Raji (cell line): ENCODE data around the gene MYO15A.

Experiments used
- POLR2A ChIP-seq: IDR thresholded peaks from 2 replicates; pipeline ENCODE4 v1.6.1; 2011; ENCODE audit warnings: low read depth, low read length, control low read depth; ENCODE audit not compliant: insufficient read depth

Gene MYO15A

DNA sequence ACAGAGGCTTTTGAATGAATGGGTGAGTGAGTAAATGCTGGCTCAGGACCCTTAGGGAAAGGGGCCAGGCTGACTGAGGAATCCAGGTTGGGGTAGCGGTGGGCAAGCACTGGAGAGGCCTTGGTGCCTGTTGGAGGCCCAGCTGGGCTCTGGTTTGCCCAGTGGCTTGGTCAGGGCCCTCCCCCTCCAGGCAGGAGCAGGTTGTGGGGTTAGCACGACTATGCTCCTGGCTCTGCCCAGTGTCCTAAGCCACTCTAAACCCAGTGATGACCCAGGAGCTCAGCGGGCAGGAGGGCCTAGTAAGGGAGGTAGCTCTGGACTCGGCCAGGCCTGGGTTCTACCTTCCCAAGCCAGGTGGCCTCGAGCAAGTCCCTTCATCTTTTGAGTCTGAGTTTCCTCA is 7.5 kb downstream of the MYO15A start:
- no peak for TF ChIP-seq POLR2A

GRCh38 chr17:18117533-18117932 is 9.0 kb downstream of the MYO15A start:
- TF ChIP-seq POLR2A: no peak

- TF ChIP-seq POLR2A: no peak
Measured at GRCh38 chr17:18117982-18118975, 9.7 kb downstream of the MYO15A start.

GRCh38 chr17:18119166-18119745 is 10.7 kb downstream of the MYO15A start:
- TF ChIP-seq POLR2A: no peak

- no peak for TF ChIP-seq POLR2A
Measured at GRCh38 chr17:18119938-18120337, 11.4 kb downstream of the MYO15A start.

DNA sequence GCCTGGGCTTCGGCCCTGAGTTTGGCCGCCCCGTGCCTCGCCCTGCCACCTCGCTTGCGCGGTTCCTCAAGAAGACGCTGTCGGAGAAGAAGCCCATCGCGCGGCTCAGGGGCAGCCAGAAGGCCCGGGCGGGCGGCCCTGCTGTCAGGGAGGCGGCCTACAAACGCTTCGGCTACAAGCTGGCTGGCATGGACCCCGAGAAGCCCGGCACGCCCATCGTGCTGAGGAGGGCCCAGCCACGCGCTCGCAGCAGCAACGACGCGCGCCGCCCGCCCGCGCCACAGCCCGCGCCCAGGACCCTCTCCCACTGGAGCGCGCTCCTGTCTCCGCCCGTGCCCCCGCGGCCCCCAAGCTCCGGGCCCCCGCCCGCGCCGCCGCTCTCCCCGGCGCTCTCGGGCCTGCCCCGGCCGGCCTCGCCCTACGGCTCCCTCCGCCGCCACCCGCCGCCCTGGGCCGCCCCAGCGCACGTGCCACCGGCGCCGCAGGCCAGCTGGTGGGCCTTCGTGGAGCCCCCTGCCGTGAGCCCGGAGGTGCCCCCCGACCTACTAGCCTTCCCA is 12.0 kb downstream of the MYO15A start:
- no peak for TF ChIP-seq POLR2A

GRCh38 chr17:18121144-18121910 is 12.8 kb downstream of the MYO15A start:
- no peak for TF ChIP-seq POLR2A

- TF ChIP-seq POLR2A: no peak
Measured at GRCh38 chr17:18122990-18123753, 14.6 kb downstream of the MYO15A start.

DNA sequence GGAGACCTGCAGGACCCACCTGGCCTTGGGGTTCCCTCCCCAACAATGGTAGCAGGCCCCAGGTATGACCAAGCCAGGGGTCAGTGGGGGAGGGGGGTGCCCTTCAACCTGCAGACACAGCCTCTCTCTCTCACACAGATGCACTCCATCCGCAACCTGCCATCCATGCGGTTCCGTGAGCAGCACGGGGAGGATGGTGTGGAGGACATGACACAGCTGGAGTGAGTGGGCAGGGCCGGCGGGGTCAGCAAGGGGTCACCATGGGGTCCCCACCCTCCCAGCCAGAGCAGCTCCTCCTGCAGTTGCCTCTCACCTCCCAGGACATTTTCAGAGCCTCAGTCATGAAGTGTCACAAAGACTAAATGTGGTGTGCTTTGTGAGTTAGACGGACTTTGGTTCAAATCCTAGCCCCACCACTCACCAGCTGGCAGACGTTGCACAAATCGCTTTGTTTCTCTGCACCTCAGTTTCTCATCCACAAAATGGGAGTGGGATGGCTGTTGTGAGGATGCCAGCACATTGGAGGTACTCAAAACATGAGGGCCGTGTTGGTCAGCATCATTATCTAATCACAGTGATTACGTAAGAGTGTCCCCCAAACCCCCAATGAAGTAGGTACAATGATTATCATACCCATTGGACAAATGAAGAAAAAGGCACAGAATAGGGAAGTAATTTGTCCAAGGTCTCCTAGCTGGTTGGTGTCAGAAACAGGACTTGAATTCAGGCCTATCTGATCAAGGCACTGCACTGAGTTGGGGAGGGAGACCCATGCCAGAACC is 16.0 kb downstream of the MYO15A start:
- TF ChIP-seq POLR2A: no peak

- TF ChIP-seq POLR2A: no peak
Measured at GRCh38 chr17:18129041-18129502, 20.5 kb downstream of the MYO15A start.

DNA sequence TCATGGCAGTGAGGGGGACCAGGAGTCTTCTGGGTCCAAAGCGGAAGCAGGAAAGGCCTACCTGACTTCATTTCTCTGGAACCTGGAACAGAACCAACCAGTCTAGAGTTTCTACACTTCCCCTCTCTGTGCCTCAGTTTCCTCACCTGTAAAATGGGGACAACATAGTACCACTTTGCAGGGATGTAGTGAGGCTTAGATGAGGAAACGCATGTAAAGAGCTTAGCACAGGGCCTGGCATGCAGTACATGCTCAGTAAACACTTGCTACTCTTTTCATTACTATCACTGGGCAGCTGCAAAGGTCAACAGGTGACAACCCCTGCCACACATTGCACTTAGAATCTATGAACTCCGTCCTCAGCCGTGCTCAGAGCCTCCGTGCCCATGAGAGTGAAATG is 24.2 kb downstream of the MYO15A start:
- no peak for TF ChIP-seq POLR2A

DNA sequence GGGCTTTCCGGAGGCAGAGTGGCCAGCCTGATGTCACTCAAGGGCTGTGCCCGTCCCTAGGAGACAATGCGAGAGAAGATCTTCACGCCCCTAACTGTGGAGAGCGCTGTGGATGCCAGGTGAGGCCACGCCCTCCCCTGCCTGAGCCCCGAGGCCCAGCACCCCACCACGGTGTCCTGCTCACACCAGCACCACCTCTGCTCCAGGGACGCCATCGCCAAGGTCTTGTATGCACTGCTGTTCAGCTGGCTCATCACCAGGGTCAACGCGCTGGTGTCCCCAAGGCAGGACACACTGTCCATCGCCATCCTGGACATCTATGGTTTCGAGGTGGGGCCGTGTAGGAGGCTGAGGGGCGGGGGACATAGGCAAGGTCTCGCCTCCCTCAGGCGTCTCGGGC is 27.8 kb downstream of the MYO15A start:
- no peak for TF ChIP-seq POLR2A

- TF ChIP-seq POLR2A: no peak
Measured at GRCh38 chr17:18138065-18138749, 29.7 kb downstream of the MYO15A start.
